Measurements from ENCODE around the gene RPIA.
A peak's percentile ranks its signal among the peaks of the same experiment; 100 is the strongest.

The RPIA gene

DNA sequence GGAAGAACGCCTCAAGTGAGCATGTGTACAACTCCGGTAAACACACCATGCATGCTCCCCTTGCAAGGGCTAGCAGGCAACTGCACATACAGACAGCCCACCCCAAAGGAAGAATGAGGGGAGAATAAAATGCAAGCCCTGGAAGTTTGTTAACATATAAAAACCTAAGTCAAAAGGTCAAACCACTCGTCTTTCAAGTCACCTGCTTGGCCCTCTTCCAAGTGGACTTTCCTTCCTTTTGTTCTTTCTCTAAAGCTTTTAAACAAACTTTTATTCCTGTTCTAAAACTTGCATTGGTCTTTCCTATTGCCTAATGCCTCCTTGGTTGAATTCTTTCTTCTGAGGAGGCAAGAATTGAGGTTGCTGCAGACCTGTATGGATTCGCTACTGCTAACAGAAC, 5.2 kb upstream of the RPIA start:
- no peak for DNase-seq

DNA sequence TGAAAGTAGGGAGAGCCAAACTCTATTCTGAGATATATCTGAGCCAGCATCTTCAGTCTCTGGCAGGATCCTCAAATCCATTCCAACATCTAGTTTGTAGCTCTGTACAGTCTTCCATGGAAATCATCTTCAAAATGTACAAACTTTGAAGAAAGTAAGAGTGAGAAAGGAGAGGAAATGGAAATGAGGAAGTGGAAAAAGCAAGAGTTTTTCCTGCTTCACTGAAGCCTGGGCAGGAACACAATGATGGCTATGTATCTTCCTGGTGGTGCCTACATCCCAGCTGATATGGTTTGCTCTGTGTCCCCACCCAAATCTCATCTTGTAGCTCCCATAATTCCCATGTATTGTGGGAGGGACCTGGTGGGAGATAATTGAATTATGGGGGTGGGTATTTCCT, 4.1 kb upstream of the RPIA start:
- DNase-seq = no peak

DNA sequence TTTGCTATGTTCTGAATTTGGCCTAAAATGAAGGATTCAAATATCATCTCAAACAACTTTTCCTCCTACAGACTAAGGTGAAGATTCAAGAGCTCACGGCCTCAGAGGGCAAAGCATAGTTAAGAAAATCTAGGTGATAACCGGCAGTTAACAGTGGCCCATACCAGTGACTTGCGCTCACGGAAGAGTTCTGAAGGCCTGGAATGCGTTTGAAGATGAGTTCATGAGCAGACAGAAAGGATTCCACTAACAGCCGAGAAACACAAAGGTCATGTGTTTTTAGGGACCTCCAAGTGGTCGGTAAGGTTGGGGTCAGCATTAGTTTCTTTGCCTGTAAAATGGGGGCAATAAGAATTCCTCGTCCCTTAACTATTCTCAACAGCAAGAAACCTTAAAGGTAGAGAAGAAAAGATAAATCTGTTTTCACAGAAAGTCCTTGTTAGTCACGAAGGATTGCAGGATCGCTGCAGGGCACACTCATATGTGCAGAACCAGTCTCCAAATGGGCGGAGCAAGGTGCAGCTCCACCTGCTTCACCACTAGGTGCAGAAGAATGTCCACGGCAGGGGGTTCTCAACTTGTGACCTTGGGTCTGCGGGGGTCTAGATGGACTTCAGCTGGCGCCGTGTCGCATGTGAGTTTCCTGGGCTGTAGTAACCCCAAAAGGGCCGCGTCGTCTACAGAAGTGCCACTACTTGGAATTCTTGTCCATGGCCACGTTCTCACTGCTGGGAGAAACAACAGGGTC, 708 bp upstream of the RPIA start:
- DNase-seq = peak in 1 of 2 experiments; percentile 31

DNA sequence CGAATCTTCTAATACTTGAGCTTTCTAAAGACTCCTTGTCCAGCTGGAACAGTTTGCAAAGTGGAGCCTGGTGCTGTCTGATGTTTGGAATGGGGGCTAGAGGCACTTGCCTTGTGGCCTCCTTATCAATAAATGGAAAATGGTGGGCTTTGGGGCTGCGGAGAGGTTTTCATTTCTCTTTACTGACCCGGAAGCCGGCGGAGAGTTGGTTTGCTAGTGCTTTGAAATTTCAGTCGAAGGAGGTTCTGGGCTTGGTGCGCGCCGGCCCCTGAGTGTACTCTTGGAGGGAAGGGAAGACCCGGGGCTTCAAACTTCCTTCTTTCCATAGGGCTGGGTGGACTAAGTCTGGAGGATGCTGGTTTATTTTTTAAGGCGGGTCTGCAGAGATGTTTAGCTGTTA, 714 bp downstream of the RPIA start:
- DNase-seq = no peak

DNA sequence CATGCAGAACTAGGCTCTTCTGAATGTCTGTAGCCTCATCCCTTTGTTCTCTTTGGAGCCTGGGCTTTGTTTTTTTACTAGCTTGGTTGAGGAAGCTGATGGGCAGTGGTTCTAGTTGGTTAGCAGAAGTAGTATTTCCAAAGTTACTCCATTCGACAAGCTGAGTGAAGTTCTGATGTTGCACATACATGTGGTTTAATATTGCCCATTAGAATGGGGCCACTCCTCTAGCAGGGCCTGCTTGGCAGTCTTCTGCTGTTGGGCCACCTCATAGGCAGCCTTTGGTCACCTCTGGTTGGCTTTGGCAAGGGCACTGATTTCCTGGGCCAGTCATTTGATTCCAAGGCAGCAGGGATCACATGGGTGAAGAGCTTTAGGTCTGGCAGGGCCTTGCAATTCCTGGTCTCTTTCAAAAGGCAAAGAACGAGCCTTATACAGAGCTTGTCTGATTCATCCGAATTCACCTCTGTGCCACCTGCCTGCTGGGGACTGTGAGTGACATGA, 2.5 kb downstream of the RPIA start:
- no peak for DNase-seq

DNA sequence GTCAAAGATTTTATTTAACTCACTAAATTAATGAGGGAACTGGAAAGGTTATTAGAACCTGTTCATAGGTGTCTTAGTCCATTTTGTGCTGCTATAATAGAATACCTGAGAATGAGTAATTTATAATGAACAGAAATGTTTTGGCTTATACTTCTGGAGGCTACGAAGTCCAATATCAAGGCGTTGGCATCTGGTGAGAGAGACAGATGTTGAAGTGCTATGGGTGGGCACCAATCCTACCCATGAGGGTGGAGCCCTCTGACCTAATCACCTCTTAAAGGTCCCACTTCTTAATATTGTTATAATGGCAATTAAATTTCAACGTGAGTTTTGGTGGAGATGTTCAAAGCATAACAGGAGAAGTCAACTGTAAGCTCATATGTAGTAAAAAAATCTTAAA, 5.1 kb downstream of the RPIA start:
- DNase-seq = no peak

DNA sequence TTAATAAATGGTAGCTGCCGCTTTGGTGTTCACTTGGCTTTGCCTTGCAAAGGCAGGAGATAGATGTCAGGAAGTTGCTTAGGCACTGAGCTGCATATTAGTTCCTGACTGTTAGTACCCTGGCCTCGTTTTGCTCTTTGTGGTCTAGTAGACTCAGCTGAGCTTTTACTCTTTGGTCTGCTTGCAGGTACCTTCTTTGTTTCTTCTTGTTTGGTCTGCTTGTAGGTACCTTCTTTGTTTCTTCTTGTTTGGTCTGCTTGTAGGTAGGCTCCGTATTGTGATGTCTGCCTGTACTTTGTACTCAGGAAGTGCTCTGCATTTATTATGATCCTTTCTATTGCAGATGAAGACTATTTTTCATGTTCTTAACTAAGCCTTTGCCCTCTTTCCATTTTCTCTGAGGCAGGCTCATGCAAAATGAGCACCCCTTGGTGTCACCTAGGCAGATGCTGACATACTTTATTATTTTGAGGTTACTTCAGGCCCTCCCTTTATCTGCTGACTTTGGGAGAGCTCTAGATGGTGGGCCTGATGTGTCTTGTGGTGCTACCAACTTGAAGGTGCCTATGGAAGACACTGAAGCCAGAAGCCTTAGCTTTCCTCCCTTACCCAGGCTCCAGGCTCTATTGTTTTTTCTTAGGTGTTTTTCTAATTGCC, 6.0 kb downstream of the RPIA start:
- DNase-seq = no peak

DNA sequence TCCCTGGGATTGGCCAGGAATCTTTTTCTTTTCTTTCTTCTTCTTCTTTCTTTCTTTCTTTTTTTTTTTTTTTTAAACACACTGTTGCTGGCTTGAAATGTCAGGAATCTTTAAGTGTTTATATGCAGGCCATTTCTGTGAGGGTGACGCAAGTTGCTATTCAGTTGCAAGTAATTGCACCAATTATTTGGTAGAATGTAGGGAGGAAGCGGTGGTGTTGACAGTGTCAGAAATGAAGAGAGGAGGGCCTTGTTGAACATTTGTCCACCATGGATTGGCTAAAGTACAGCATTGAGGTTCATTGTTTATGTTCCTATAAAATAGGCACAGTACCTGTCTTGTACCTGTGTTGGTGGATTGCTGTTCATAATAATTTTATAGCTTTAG, 6.5 kb downstream of the RPIA start:
- peak in 1 of 2 experiments; percentile 55 for DNase-seq

DNA sequence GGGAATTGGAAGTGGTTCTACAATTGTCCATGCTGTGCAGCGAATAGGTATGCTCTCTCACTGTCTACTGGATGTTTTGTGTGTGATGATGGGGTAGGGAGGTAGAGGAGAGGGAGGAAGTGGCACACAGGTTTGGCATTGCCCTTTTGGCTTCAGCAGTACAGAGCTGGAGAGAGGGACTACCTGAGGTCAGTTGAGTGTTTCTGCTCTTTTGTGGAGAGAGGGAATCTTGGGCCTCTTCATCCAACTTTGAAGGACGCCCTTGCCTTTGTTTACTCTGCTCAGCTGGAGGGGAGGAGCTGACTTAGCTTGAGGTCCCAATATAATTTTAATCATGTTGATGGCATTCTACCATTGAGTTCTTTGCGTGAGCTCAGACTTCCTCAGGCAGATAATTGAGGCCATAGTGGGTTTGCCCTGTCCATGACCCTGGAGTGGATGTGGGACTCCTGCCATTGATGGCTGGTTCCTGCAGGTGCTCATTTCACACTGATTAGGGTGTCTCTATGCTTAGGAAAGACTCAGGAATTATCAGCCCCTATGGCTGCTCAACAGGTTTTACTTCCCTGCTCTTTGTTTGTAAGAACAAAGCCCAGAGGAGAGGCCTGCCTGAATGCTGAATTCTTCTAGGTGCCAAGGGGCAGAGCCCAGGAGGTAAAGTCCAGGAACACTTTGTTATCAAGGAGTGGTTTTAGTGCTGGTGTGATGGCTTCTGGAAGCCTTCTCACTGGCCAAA, 7.2 kb downstream of the RPIA start:
- no peak for DNase-seq

DNA sequence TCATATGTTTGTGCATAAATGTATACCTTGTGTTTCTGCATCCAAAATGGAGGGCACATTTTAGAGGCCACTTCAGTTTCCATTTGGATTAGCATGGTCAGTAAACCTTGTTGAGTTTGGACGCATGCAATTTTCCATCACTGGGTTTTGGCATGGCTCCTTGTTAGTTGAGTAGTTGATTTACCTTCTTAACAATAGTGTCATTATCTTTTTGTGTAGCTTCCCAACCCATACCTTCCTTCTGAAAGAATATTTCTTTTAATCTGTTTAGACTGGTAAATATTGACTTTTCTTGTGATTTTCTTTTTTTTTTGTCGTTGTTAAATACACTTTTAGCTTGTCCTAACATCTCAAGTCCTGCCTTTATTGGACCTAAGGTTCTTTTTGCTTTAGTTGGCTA, 15.5 kb downstream of the RPIA start:
- peak in 1 of 2 experiments; percentile 12 for DNase-seq

DNA sequence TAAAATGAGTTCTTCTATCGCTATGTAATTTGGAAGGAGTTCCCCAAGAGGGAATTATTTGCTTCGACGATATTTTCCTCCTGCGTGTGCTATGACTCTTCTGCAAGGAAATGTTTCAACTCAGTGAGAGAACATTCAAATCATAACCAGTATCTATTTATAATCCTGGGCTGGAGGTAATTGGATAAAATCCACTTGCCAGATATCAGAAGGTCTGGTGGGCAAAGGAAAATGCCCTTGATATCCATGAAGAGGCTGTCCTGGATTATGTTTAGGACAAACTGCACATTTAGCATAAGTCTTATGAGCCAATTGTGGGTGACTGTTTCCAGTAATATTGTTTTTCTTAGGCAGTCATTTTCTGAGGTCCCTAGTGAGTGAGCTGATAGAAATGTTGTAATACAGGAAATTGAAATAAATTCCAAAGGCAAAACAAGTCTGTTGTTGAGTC, 17.7 kb downstream of the RPIA start:
- DNase-seq = no peak

DNA sequence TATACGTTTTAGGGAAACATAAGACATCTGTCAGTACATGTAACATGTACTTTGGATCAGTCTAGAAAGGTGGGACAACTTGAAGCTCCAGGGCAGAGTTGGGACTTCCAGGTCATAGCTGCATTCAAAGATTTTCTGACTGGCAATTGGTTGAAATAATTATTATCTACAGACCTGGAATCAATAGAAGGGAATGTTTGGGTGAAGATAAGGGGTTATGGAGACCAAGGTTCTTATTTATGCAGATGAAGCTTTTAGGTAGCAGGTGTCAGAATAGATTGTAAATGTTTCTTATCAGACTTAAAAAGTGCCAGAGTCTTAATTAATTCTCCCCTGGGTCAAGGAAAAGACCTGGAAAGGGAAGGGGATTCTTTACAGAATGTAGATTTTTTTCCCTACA, 19.8 kb downstream of the RPIA start:
- DNase-seq = no peak

DNA sequence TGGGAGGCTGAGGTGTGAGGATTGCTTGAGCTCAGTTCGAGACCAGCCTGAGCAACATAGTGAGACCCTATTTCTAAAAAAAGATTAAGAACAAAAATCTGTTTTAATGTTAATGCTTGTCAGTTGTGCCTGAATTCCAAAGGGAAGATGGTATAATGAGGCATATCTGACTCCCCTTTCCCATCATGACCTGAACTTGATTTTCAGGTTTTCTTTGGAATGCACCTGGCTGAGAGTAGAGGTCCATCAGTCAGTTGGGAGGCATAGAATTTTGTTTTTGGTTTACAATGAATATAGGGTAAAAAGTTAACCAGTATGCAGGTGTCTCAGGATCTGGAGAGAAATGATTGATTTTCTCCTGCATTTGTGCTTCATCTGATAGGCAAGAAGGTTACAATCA, 20.4 kb downstream of the RPIA start:
- DNase-seq = no peak

DNA sequence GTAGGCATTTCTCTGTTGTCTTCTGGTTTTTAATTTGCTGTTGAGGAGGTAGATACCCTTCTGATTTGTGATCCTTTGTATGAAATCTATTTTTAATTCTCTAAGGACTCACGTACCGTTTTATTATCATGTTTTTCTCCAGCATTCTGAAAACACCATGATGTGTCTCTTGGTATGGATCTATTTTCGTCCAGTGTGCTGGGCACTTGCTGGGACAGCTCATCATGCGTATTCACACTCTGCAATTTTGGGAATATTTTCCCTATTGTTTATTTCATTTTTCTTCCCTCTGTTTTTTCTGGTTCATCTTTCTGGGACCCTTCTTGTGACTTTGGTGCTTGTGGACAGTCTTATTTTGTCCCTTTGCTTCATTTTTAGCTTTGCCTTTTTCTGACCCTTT, 21.9 kb downstream of the RPIA start:
- no peak for DNase-seq

DNA sequence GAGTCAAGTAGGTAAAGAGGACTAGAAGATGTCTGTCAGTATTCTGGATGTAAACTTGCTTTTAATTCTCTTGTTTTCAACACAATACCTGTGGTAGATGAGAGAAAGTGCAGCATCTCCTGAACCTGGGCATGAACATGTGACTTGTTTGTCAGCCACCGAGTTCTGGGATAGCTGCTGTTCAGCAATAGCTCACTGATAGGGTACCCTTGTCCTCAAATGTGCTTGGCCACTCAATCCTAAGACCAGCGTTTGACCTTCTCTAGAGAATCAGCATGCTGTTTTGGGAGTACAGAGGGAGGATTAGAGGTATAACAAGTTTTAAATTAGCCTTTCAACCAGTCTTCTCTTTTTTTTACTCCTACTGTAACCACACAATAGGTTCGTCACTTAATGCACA, 23.2 kb downstream of the RPIA start:
- no peak for DNase-seq

DNA sequence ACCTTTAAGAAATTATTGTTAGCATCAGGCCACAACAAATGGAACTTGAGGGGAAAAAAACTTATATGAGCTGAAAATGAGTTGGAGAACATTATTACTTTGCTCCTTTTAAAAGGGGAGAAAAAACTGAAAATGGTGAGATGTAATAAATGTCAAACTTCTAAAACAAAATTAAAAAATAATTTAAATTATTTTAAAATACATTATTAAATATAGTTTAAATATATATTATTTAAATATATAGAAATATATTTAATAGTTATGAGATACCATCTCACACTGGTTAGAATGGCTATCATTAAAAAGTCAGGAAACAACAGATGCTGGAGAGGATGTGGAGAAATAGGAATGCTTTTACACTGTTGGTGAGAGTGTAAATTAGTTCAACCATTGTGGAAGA, 28.9 kb downstream of the RPIA start:
- no peak for DNase-seq

DNA sequence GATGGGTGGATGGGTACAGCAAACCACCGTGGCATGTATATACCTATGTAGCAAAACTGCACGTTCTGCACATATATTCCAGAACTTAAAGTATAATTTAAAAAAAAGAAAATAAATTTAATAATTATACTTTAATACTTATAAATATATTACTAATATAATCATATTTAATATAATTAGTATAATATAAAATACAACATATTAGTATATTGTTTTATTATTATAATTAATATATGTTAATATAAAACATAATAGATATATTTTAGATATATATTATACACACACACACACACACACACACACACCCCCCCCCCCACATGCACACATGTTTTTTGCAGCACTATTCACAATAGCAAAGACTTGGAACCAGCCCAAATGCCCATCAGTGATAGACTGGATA, 29.8 kb downstream of the RPIA start:
- no peak for DNase-seq

DNA sequence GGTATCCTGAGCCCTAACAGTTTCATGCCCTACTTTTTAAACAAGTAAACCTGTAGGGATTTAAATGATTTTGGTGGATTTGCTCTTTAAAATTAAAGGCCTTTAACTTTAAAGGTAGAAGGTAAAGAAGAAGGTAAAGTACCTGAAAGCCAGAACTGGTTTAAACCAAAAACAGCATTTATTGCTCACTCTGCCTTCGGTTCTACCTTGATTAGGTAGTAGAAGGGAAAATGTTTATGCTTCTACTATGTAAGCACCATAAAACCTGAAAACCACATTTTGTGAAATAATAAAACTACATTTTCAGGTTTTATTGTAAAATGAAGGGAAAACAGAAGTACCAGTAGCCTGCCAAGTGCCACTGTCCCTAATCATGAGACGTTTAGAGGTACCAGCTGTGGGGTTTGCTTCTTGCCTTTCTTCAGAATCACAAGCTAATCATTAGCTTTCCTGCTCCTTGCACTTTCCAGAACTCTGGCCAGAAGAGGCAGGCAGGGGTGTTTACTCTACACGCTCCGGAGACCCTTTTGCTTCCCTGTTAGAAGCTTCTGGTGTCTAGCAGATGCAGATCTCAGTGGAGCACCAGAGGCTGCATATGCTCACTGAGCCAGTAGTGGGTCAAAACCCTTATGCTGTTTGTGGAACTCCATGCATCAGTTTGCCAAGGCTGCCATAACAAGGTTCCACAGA, 33.3 kb downstream of the RPIA start:
- no peak for DNase-seq

DNA sequence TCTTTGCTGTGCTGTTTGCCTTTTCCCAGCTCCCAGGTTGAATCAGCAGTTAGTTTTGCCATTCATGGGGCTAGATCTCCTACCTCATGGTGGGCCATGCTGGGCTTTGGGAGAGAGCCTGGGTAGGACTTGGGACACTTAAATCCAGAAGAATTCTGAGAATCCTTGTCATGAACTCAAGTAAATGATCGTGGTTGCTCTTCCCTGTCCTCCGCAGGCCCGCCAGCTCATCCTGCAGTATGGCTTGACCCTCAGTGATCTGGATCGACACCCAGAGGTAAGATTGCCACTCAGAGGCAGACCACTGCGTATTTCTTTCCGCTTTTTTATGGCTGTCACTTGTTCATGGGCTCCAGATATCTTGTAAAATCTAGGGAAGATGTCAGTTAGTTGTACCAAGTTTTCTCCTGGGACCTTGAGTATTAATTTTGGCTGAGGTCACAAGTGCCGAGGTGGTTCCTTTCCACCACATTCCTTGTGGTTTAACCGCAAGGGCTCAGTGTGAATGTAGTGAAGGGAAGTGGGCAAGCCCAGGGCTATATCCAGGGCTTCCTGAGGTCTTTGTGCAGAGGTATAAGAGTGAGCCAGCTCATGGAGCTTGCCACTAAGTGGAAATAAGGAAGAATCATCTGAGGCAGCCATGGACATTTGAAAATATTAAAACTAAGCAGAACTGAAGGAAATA, 37.7 kb downstream of the RPIA start:
- no peak for DNase-seq

DNA sequence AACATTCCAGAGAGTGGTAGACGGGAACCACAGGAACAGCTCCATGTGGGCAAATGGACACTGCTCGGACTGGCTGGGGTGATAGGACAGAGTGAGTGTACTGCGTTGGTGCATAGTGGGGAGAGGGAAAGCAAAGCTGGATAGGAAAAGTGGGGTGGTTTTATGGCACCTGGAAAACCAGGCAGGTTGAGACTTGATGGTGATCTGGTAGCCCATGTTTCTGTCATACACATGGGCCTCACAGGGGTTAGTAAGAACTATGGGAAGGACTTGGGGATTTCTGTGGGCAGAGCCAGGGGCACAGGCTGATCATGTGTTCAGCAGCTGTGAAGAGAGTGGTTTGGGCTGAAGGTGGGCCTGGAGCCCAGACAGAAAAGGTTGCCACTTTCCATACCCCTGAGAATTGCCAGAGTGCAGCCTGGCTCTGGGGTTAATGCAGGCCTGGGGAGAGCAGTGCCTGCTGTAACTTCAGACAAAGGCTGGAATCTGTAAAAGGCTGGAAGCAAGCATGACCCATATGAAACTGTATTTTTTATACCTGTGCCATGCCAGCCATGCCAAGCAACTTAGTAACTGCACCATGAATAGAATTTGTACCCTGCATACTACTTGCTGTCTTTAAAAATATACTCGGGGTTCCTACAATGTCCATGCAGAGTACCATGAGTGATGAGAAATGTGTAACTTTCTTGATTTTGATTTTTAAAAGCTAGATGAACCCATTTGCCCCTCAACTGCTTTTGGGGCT, 41.9 kb downstream of the RPIA start:
- no peak for DNase-seq

DNA sequence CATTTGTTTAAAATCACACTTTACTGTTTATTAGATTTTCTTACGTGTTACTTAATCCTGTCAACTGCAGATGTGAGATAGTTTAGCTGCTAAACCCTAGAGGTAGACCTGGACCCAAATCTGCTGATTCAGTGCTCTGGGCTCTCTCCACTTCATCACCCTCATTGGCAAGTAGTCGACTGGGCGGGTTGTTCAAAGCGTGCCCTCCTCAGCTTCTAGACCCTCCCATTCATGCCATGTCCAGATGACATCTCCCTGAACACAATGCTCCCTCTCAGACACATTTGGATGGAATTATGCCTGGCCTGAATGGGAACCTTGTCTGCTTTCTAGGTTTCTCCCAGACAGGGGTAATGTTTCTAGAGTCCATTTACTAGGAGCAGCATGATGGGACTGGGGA, 43.7 kb downstream of the RPIA start:
- DNase-seq = no peak

DNA sequence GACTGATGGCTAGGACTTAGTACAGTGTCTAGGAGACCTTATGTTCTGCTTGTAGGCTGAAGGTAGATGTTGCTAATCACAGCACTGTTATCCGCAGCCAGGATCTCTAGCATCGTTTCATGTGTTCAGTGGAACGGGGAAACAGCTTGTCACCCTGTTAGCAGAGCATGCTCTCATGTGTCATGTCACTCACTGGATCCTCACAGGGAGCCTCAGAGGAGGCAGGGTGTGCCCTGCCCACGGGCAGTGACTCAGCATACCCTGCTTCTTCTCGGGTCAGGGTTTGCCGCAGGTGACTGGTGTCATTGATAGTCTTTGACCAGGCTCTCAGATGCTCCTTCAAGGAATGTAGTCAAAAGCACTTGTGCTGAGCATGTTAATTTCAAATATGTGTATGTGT, 44.4 kb downstream of the RPIA start:
- no peak for DNase-seq
